Activated naive CD4-positive, alpha-beta T cell treated with anti-CD3 and anti-CD28 coated beads for 36 hours (primary cell): ENCODE data around the gene C4A. TPM values are rescaled to one million over a fixed set of nuclear protein-coding genes. Genes with fewer than 3 reads are reported as not detected.
"Not testable (repeated sequence)": the region's sequence is repeated elsewhere in the genome, so short reads cannot be mapped to it uniquely, and the experiment has no call there.

ENCODE experiments used
- CTCF ChIA-PET: fragments of 350-600 bp; sonication (Branson Sonifier 250); formaldehyde crosslinking; loops from one replicate; lab custom pipeline; 2021; ENCODE audit warnings: antibody characterized with exemption; lab: Charles Lee
- DNase-seq: peaks from one replicate; pipeline ENCODE4 v3.0.0-alpha.2; 2020
- H3K27ac Mint-ChIP-seq: one replicate; pipeline ENCODE4 v1.8.0; 2021; ENCODE audit warnings: mild to moderate bottlenecking, mixed read lengths
- H3K27me3 Mint-ChIP-seq: one replicate; pipeline ENCODE4 v1.8.0; 2021; ENCODE audit warnings: low read depth, mixed read lengths
- H3K36me3 Mint-ChIP-seq: one replicate; pipeline ENCODE4 v1.8.0; 2021; ENCODE audit warnings: low read depth, mixed read lengths
- H3K4me1 Mint-ChIP-seq: one replicate; pipeline ENCODE4 v1.8.0; 2021; ENCODE audit warnings: low read depth, mixed read lengths
- H3K4me3 Mint-ChIP-seq: one replicate; pipeline ENCODE4 v1.8.0; 2021; ENCODE audit warnings: mild to moderate bottlenecking, moderate library complexity, mixed read lengths
- H3K9me3 Mint-ChIP-seq: one replicate; pipeline ENCODE4 v1.8.0; 2021; ENCODE audit warnings: mixed read lengths
- intact Hi-C: fragments of 100-400 bp; cut with micrococcal nuclease; formaldehyde crosslinking; loops from one replicate; pipeline ENCODE4 v1.15.1; 2023
- total RNA-seq, 2 experiments: library from RNA; stranded (reverse); gene quantifications; one replicate each; pipeline ENCODE4 v1.2.3, GENCODE V29; 2021

C4A gene
- total RNA-seq, 2 experiments from 2014 or later = 3.2 to 3.5 TPM

DNA sequence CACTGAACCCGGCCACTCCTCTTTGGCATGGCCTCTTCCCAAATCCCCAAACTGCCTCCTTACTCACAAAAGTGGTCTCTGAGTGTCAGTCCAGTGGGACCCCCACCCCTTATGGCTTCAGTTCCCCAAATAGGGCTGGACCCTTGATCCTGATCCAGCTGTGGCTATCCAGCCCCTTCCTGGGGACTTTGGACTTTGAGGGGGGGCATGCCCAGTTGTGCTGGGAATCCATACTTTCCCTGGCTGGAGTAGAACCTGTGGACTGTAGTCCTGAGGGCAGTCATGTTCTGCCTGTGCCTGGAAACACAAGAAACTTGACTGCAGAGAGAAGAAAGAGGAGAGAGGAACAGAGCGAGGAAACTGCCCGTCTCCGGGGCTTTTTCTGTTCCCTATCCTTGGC is 22.5 kb downstream of the C4A start:
- H3K36me3 Mint-ChIP-seq, CTCF ChIA-PET, H3K27me3 Mint-ChIP-seq, H3K27ac Mint-ChIP-seq, H3K4me3 Mint-ChIP-seq, H3K4me1 Mint-ChIP-seq, DNase-seq, H3K9me3 Mint-ChIP-seq, intact Hi-C loops: not testable (repeated sequence)

GRCh38 chr6:32004864-32005537 is 23.1 kb downstream of the C4A start:
- H3K4me1 Mint-ChIP-seq, H3K4me3 Mint-ChIP-seq, H3K9me3 Mint-ChIP-seq, H3K27ac Mint-ChIP-seq, intact Hi-C loops, DNase-seq, H3K36me3 Mint-ChIP-seq, H3K27me3 Mint-ChIP-seq: not testable (repeated sequence)
- CTCF ChIA-PET = interaction anchor here (0.6 kb wide), 1 partner anchor 43 kb away, joined by 4 read pairs; no protein-coding TSS in a partner anchor

DNA sequence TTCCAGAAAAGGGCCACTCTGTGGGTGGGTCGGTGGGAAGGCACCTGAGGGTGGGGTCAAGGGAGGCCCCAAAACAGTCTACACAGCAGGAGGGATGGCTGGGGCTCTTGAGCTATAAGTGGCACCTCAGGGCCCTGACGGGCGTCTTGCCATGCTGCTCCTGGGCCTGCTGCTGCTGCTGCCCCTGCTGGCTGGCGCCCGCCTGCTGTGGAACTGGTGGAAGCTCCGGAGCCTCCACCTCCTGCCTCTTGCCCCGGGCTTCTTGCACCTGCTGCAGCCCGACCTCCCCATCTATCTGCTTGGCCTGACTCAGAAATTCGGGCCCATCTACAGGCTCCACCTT is 23.7 kb downstream of the C4A start:
- H3K4me3 Mint-ChIP-seq, CTCF ChIA-PET, H3K27ac Mint-ChIP-seq, H3K36me3 Mint-ChIP-seq, H3K27me3 Mint-ChIP-seq, H3K4me1 Mint-ChIP-seq, H3K9me3 Mint-ChIP-seq, intact Hi-C loops: not testable (repeated sequence)
- DNase-seq = peak; percentile 3

DNA sequence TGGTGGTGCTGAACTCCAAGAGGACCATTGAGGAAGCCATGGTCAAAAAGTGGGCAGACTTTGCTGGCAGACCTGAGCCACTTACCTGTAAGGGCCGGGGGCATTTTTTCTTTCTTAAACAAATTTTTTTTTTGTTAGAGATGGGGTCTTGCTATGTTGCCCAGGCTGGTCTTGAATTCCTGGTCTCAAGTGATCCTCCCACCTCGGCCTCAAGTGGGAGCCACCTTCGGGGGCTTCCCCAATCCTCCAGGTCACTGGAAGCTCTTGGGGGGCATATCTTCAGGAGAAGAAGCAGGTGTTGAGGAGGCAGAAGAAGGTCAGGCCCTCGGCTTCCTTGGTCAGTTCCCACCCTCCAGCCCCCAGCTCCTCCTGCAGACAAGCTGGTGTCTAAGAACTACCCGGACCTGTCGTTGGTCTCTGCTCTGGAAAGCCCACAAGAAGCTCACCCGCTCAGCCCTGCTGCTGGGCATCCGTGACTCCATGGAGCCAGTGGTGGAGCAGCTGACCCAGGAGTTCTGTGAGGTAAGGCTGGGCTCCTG is 24.2 kb downstream of the C4A start:
- H3K27me3 Mint-ChIP-seq, H3K9me3 Mint-ChIP-seq, H3K4me3 Mint-ChIP-seq, H3K36me3 Mint-ChIP-seq, H3K4me1 Mint-ChIP-seq, CTCF ChIA-PET, H3K27ac Mint-ChIP-seq, intact Hi-C loops: not testable (repeated sequence)
- DNase-seq = peak; percentile 3

DNA sequence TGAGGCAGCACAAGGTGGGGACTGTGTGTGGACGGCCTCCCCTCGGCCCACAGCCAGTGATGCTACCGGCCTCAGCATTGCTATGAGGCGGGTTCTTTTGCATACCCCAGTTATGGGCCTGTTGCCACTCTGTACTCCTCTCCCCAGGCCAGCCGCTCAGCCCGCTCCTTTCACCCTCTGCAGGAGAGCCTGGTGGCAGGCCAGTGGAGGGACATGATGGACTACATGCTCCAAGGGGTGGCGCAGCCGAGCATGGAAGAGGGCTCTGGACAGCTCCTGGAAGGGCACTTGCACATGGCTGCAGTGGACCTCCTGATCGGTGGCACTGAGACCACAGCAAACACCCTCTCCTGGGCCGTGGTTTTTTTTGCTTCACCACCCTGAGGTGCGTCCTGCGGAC is 25.2 kb downstream of the C4A start:
- H3K27ac Mint-ChIP-seq, H3K36me3 Mint-ChIP-seq, intact Hi-C loops, H3K4me1 Mint-ChIP-seq, H3K9me3 Mint-ChIP-seq, CTCF ChIA-PET, H3K27me3 Mint-ChIP-seq, H3K4me3 Mint-ChIP-seq: not testable (repeated sequence)
- DNase-seq = peak; percentile 3

GRCh38 chr6:32008037-32008436 is 26.2 kb downstream of the C4A start:
- H3K9me3 Mint-ChIP-seq, intact Hi-C loops, H3K27ac Mint-ChIP-seq, DNase-seq, H3K4me3 Mint-ChIP-seq, H3K36me3 Mint-ChIP-seq, H3K27me3 Mint-ChIP-seq, CTCF ChIA-PET, H3K4me1 Mint-ChIP-seq: not testable (repeated sequence)

GRCh38 chr6:32008616-32009015 is 26.8 kb downstream of the C4A start:
- H3K9me3 Mint-ChIP-seq, DNase-seq, H3K36me3 Mint-ChIP-seq, intact Hi-C loops, H3K27me3 Mint-ChIP-seq, H3K4me1 Mint-ChIP-seq, H3K4me3 Mint-ChIP-seq, H3K27ac Mint-ChIP-seq, CTCF ChIA-PET: not testable (repeated sequence)

DNA sequence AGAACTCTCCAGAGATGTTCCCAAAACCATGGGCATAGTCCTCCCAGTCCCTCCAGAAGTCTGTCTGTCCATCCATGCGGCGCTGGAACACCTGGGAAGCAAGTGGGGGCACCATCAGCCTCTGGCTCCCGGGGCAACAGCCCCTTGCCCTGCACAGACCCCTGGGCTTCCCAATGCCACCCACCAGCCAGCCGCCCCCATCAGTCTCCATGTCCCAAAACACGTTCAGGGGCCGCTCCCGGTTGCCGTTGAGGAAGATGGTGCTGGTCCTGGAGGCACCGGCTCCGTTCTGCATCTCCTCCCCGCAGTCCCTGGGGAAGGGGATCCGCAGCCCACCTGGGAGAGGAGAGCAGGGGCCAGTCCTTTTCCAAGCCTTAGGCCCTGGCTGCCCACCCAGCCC is 27.7 kb downstream of the C4A start:
- intact Hi-C loops, H3K36me3 Mint-ChIP-seq, H3K4me3 Mint-ChIP-seq, H3K4me1 Mint-ChIP-seq, H3K27me3 Mint-ChIP-seq, DNase-seq, CTCF ChIA-PET, H3K9me3 Mint-ChIP-seq, H3K27ac Mint-ChIP-seq: not testable (repeated sequence)

DNA sequence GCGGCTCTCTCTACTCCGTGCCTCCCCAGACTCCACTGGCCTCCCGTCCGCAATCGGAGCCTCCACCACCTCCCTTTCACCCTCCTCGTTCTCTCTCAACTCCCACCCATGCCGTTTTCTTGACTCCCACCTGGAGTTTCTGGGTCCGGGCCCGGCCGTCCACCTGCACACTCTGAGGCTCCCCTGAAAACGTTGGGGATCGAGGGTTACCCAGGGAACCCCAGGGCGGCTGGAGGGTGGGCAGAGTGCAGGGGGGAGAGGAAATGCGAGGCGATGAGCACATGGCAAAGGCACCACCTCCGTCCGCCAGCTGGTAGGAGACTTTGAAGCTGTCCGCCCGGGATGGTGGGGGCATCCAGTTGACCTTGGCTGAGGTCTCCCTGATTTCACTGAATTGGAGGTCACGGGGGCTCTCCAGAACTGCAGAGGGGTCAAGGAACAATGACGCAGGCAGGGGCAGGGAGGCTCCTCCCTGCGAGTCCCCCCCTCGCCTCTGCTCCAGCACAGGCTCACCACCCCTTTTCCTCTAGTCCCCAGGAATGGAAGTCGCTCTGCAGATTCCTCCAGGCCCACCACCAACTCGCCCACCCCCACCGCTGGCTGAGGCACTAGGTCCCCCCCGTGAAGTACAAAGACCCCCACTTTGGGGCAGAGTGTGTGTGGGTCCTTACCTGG is 29.1 kb downstream of the C4A start:
- H3K4me3 Mint-ChIP-seq, DNase-seq, intact Hi-C loops, H3K9me3 Mint-ChIP-seq, H3K36me3 Mint-ChIP-seq, H3K27me3 Mint-ChIP-seq, H3K27ac Mint-ChIP-seq, H3K4me1 Mint-ChIP-seq, CTCF ChIA-PET: not testable (repeated sequence)

DNA sequence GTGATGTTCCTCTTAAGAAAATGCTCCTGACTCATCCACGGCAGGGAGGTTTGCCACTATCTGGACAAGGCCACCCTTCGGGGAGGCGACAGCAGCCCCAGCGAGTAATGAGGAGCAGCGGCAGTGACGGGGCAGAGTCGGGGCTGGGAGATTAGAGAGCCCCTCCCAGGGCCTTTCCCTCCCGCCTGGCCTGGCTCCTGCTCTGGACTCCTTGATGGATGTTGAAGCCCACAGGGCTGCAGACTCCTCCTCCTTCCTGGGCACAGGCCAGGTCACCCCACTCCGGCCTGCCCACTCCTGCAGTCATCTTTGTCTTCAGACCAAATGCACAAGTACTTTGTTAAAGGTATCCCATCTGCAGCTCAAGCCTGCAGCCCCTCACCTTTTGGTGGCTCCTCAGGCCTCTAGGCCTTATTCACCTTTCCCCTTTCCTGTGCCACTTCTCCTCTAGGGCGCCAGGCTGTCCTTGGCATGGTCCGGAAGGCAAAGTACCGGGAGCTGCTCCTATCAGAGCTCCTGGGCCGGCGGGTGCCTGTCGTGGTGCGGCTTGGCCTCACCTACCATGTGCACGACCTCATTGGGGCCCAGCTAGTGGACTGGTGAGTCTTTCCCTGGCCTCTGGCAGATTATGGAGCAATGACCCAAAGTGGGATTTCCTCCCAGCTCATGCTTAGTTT is 31.2 kb downstream of the C4A start:
- H3K36me3 Mint-ChIP-seq, H3K9me3 Mint-ChIP-seq, H3K27ac Mint-ChIP-seq, H3K27me3 Mint-ChIP-seq, intact Hi-C loops, DNase-seq, H3K4me1 Mint-ChIP-seq, CTCF ChIA-PET, H3K4me3 Mint-ChIP-seq: not testable (repeated sequence)

- H3K27ac Mint-ChIP-seq, DNase-seq, CTCF ChIA-PET, H3K36me3 Mint-ChIP-seq, intact Hi-C loops, H3K4me3 Mint-ChIP-seq, H3K9me3 Mint-ChIP-seq, H3K27me3 Mint-ChIP-seq, H3K4me1 Mint-ChIP-seq: not testable (repeated sequence)
Measured at GRCh38 chr6:32013738-32014137, 31.9 kb downstream of the C4A start.

DNA sequence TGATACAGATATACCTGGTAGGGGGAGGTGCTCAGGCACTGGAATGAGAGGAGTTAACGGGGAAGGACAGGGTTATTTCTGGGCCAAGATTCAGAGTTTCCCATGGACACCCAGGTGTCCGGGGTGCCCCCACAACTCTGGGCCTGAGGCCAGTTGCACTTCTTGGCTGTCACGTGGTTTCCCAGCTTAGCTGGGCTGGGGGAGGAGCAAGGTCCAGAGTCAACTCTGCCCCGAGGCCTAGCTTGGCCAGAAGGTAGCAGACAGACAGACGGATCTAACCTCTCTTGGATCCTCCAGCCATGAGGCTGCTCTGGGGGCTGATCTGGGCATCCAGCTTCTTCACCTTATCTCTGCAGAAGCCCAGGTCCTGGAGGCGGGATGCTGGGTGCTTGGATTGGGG is 32.7 kb downstream of the C4A start, which contains the start of gene C4B:
C4B (plus strand) TSS at position 249 of the 400 bp plus-strand sequence; CDS start at position 300, 51 bp downstream.
- CTCF ChIA-PET, H3K27me3 Mint-ChIP-seq, intact Hi-C loops, H3K36me3 Mint-ChIP-seq, H3K4me1 Mint-ChIP-seq, H3K4me3 Mint-ChIP-seq, H3K9me3 Mint-ChIP-seq, H3K27ac Mint-ChIP-seq, DNase-seq: not testable (repeated sequence)

GRCh38 chr6:32022100-32022499 is 40.2 kb downstream of the C4A start:
- DNase-seq, H3K4me1 Mint-ChIP-seq, CTCF ChIA-PET, intact Hi-C loops, H3K27me3 Mint-ChIP-seq, H3K27ac Mint-ChIP-seq, H3K4me3 Mint-ChIP-seq, H3K36me3 Mint-ChIP-seq, H3K9me3 Mint-ChIP-seq: not testable (repeated sequence)
